Articular chondrocyte of knee joint (primary cell): ENCODE data around the gene FARP1. TPM values are rescaled to one million over a fixed set of nuclear protein-coding genes. Genes with fewer than 3 reads are reported as not detected.

Experiments
- small RNA-seq: library from RNA; depleted of rRNA; stranded (forward); fragments of <200 nt; gene quantifications from one replicate; pipeline ENCODE3, GENCODE V24; 2012
- total RNA-seq: library from RNA; depleted of rRNA; stranded (reverse); fragments of >200 nt; gene quantifications from 2 replicates; pipeline ENCODE4 v1.2.3, GENCODE V29; 2012

The FARP1 gene, protein sequence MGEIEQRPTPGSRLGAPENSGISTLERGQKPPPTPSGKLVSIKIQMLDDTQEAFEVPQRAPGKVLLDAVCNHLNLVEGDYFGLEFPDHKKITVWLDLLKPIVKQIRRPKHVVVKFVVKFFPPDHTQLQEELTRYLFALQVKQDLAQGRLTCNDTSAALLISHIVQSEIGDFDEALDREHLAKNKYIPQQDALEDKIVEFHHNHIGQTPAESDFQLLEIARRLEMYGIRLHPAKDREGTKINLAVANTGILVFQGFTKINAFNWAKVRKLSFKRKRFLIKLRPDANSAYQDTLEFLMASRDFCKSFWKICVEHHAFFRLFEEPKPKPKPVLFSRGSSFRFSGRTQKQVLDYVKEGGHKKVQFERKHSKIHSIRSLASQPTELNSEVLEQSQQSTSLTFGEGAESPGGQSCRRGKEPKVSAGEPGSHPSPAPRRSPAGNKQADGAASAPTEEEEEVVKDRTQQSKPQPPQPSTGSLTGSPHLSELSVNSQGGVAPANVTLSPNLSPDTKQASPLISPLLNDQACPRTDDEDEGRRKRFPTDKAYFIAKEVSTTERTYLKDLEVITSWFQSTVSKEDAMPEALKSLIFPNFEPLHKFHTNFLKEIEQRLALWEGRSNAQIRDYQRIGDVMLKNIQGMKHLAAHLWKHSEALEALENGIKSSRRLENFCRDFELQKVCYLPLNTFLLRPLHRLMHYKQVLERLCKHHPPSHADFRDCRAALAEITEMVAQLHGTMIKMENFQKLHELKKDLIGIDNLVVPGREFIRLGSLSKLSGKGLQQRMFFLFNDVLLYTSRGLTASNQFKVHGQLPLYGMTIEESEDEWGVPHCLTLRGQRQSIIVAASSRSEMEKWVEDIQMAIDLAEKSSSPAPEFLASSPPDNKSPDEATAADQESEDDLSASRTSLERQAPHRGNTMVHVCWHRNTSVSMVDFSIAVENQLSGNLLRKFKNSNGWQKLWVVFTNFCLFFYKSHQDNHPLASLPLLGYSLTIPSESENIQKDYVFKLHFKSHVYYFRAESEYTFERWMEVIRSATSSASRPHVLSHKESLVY
- 52.0 and 63.4 TPM in 2 replicates for total RNA-seq

DNA sequence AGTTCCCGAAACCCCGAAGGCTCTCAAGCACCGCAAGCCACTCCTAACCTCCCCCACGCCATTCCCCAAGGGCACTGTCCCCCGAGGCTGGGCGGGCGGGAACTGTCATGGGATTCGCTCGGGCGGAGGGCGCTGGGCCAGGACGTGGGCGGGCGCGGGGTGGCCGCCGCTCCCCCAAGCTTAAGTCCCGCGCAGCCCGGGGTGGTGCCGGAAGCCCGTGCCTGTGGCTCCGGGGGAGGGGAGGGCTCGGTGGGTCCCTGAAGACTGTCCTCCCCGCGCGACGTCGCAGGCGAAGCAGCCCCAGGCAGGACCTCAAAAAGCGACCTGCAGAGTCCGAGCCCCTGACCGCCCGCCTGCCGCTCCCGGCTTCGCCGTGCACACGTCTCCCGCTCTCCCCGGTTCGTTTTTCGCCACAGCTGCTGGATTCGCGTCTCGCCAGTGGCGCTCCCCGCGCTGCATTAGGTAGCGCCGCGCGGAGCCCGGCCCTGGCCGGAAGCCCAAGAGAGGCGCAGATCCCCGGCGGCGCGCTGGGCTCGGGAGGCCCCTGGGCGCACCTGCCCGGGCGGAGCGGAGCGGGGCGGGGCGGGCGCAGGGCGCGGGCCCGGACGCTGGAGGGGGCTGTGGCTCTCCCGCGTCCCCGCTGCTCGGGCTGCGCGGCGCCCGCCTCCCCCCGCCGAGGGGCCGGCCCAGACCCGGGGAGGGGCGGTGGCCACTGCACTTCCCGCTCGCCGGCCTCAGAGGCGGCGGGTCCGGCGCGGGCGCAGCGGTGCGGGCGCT lies at the start of gene FARP1:
Gene FARP1 (plus strand): TSS at position 715 of the 777 bp plus-strand sequence. CDS start 70,149 bp downstream, outside the sequence.

DNA sequence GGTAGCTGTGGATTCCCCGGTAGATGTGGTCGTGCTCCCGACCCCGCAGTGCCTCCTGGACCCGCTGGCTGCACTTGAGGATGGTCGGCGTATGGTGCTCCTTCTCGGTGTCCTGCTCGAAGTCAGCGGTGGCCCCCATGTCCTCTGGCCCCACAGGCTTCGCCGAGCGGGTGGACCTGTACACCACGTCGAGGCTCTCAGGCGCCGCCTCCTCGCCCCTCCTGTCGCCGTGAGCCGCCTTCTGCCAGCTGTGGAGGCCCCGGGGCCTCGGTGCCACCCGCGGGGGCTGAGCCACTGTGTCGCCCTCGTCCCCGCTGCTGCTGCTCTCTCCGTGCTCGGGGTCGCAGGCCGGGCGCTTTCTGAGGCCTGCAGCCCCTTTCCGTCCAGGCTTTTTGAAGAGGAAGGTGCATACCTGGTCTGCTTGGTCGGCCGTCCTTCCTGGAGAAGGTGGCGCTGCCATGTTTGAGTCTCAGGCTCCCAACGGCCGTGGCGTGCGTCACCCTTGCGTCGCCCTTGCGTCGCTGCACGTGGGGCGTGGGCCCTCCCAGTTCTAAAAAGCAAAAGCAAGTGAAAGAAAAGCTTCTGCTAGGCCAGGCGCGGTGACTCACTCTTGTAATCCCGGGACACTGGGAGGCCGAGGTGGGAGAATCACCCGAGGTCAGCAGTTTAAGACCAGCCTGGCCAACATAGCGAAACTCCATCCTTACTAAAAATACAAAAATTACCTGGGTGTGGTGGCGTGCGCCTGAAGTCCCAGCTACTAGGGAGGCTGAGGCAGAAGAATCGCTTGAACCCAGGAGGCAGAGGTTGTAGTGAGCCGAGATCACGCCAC lies 34.1 kb downstream of the FARP1 start, which contains the start of gene RNF113B:
Gene RNF113B (minus strand): TSS at position 493 of the 832 bp plus-strand sequence. CDS start 33 bp downstream, at position 460.

Small RNA genes within 50 kb of the gene (small RNA-seq; reads per million reads assigned to genes)
- 2.6 reads per million, percentile 79 among the genes with 10 or more reads in this experiment for gene MIR3170

Other genes starting within 250 kb of the FARP1 start
- gene IPO5, start 189.4 kb upstream of the FARP1 start, total RNA-seq = 160 and 206 TPM in 2 replicates
- not detected in 2 replicates for gene RNF113B, start 34.2 kb downstream of the FARP1 start, total RNA-seq